A549 (cell line): ENCODE results near the gene LIMK2.

ENCODE experiments used
- CTCF ChIP-seq: fragments of >200 bp; sonication (Bioruptor Twin); formaldehyde crosslinking; IDR thresholded peaks from 3 replicates; pipeline ENCODE4 v1.5.1; 2016
- EP300 ChIP-seq, 2 experiments: fragments of >200 bp; sonication (Bioruptor Twin); formaldehyde crosslinking; IDR thresholded peaks; 2 replicates in 1 of 2; 3 replicates in 1 of 2; pipeline ENCODE4 v1.6.1; 2016 to 2017
- MYC ChIP-seq: IDR thresholded peaks from 2 replicates; pipeline ENCODE4 v1.6.1; 2012; ENCODE audit warnings: mild to moderate bottlenecking, inconsistent platforms, low read length, improper control_type of control experiment, borderline replicate concordance
- RAD21 ChIP-seq, 2 experiments: fragments of >200 bp in 1 of 2; sonication (Bioruptor Twin) in 1 of 2; formaldehyde crosslinking in 1 of 2; IDR thresholded peaks in 1 of 2; conservative IDR thresholded peaks in 1 of 2; 2 replicates in 1 of 2; 3 replicates in 1 of 2; pipeline ENCODE4 v1.6.1; 2012 to 2018; ENCODE audit warnings: inconsistent platforms in 1 of 2
- USF2 ChIP-seq: fragments of 450-650 bp; IDR thresholded peaks from 2 replicates; pipeline ENCODE4 v1.6.1; 2014; ENCODE audit warnings: antibody characterized with exemption

GRCh38 chr22:31222736-31223135 lies 10.6 kb downstream of the LIMK2 start:
- TF ChIP-seq EP300 (IDR thresholded peaks at IDR 0.05): no peak
- TF ChIP-seq MYC: no peak
- TF ChIP-seq CTCF: no peak
- no peak for TF ChIP-seq RAD21 (conservative IDR thresholded peaks at IDR 0.05 in 1 of 2, IDR thresholded peaks at IDR 0.05 in 1 of 2)
- no peak for TF ChIP-seq USF2
